A549 (cell line): ENCODE results near the gene PCBP3.

ENCODE experiments used
- CBX8 ChIP-seq: fragments of 200-600 bp; sonication (generic); IDR thresholded peaks from 2 replicates; pipeline ENCODE4 v1.6.1; 2016
- CEBPB ChIP-seq, 2 experiments: fragments of >200 bp in 1 of 2; sonication (Bioruptor Twin) in 1 of 2; formaldehyde crosslinking in 1 of 2; IDR thresholded peaks; 2 replicates each; pipeline ENCODE4 v1.6.1; 2012 to 2016
- CHD4 ChIP-seq: fragments of 200-600 bp; sonication (generic); IDR thresholded peaks from 2 replicates; pipeline ENCODE4 v1.6.1; 2016; ENCODE audit warnings: antibody characterized with exemption, mild to moderate bottlenecking, borderline replicate concordance
- EP300 ChIP-seq, 2 experiments: fragments of >200 bp; sonication (Bioruptor Twin); formaldehyde crosslinking; IDR thresholded peaks; 2 replicates in 1 of 2; 3 replicates in 1 of 2; pipeline ENCODE4 v1.6.1; 2016 to 2017
- FOSB ChIP-seq: fragments of 250-450 bp; sonication (Bioruptor Pico); IDR thresholded peaks from 2 replicates; pipeline ENCODE4 v1.5.0; 2020; ENCODE audit warnings: mild to moderate bottlenecking, moderate library complexity
- JUN ChIP-seq, 2 experiments: fragments of >200 bp; sonication (Bioruptor Twin); formaldehyde crosslinking; IDR thresholded peaks; 2 replicates in 1 of 2; 3 replicates in 1 of 2; pipeline ENCODE4 v1.6.1; 2016 to 2017
- MAFK ChIP-seq: fragments of 450-650 bp; IDR thresholded peaks from 2 replicates; pipeline ENCODE4 v1.6.1; 2014; ENCODE audit not compliant: partially characterized antibody
- PHF8 ChIP-seq: fragments of 200-600 bp; sonication (generic); IDR thresholded peaks from 2 replicates; pipeline ENCODE4 v1.6.1; 2016; ENCODE audit warnings: low read depth, mild to moderate bottlenecking, antibody characterized with exemption, moderate library complexity, borderline replicate concordance
- POLR2A ChIP-seq: IDR thresholded peaks from 2 replicates; pipeline ENCODE4 v1.6.1; 2012; ENCODE audit warnings: mild to moderate bottlenecking, low read length
- RAD21 ChIP-seq, 2 experiments: fragments of >200 bp in 1 of 2; sonication (Bioruptor Twin) in 1 of 2; formaldehyde crosslinking in 1 of 2; IDR thresholded peaks in 1 of 2; conservative IDR thresholded peaks in 1 of 2; 2 replicates in 1 of 2; 3 replicates in 1 of 2; pipeline ENCODE4 v1.6.1; 2012 to 2018; ENCODE audit warnings: inconsistent platforms in 1 of 2
- REST ChIP-seq: fragments of 200-600 bp; sonication (generic); IDR thresholded peaks from 2 replicates; pipeline ENCODE4 v1.6.1; 2016; ENCODE audit warnings: antibody characterized with exemption, mild to moderate bottlenecking, moderate library complexity
- SMC3 ChIP-seq: fragments of >200 bp; sonication (Bioruptor Twin); formaldehyde crosslinking; IDR thresholded peaks from 3 replicates; pipeline ENCODE4 v1.6.1; 2018; ENCODE audit warnings: inconsistent platforms
- TF ChIP-seq, protein P1 (sequence below): fragments of >200 bp; sonication (Bioruptor Twin); formaldehyde crosslinking; IDR thresholded peaks from 3 replicates; pipeline ENCODE4 v1.5.1; 2016

DNA sequence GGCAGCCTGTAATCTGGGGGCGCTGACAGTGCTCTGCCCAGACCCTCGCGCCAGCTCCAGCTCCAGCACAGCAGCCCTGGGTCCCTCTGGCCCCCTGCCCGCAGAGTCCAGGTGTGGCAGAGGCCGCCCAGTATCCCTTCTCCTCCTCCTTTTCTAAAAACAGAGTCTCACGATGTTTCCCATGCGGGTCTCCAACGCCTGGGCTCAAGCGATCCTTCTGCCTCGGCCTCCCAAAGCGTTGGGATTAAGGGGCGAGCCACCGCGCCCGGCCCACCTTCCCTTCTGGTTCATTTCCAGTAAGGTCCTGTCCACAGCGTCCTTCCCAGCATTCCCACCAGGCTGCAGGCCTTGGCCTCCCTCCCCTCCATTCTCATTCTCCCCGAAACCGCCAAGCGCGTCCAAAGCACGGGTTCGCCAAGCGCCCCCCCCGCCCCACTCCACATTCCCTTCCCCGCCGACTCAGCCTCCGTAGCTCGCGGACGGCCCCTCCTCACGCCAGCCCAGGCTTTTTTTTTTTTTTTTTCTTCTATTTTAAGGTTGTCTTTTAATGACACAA lies 2.0 kb upstream of the PCBP3 start:
- TF ChIP-seq CEBPB (IDR thresholded peaks at IDR 0.05) = no peak
- no peak for TF ChIP-seq CBX8
- TF ChIP-seq, protein P1, sequence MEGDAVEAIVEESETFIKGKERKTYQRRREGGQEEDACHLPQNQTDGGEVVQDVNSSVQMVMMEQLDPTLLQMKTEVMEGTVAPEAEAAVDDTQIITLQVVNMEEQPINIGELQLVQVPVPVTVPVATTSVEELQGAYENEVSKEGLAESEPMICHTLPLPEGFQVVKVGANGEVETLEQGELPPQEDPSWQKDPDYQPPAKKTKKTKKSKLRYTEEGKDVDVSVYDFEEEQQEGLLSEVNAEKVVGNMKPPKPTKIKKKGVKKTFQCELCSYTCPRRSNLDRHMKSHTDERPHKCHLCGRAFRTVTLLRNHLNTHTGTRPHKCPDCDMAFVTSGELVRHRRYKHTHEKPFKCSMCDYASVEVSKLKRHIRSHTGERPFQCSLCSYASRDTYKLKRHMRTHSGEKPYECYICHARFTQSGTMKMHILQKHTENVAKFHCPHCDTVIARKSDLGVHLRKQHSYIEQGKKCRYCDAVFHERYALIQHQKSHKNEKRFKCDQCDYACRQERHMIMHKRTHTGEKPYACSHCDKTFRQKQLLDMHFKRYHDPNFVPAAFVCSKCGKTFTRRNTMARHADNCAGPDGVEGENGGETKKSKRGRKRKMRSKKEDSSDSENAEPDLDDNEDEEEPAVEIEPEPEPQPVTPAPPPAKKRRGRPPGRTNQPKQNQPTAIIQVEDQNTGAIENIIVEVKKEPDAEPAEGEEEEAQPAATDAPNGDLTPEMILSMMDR = no peak
- TF ChIP-seq RAD21 (conservative IDR thresholded peaks at IDR 0.05 in 1 of 2, IDR thresholded peaks at IDR 0.05 in 1 of 2) = no peak
- TF ChIP-seq FOSB (CRISPR knock-in tag) = no peak
- TF ChIP-seq POLR2A = no peak
- TF ChIP-seq MAFK = no peak
- no peak for TF ChIP-seq JUN (IDR thresholded peaks at IDR 0.05)
- no peak for TF ChIP-seq PHF8
- no peak for TF ChIP-seq EP300 (IDR thresholded peaks at IDR 0.05)
- no peak for TF ChIP-seq REST
- TF ChIP-seq SMC3 = no peak
- TF ChIP-seq CHD4 = no peak
